Activated T-helper 2 cell treated with anti-CD3 and anti-CD28 coated beads, Interferon-gamma antibody, Interleukin-2, Interleukin-4, amounts not matched to agents 10 μg/mL and 5 μg/mL and 100 μg/mL, durations not matched to agents 14 hours and 24 hours and 36 hours (primary cell): ENCODE data around the gene RAET1G. TPM values are rescaled to one million over a fixed set of nuclear protein-coding genes. Genes with fewer than 3 reads are reported as not detected.
A peak's percentile ranks its signal among the peaks of the same experiment; 100 is the strongest.
"Not testable (repeated sequence)": the region's sequence is repeated elsewhere in the genome, so short reads cannot be mapped to it uniquely, and the experiment has no call there.

Source experiments
- DNase-seq: peaks from one replicate; pipeline ENCODE4 v3.0.0; 2021; ENCODE audit warnings: low spot score
- H3K27ac Mint-ChIP-seq: one replicate; pipeline ENCODE4 v1.8.0; 2021; ENCODE audit warnings: mixed read lengths
- H3K27me3 Mint-ChIP-seq: one replicate; pipeline ENCODE4 v1.8.0; 2021; ENCODE audit warnings: low read depth, mixed read lengths
- H3K36me3 Mint-ChIP-seq: one replicate; pipeline ENCODE4 v1.8.0; 2021; ENCODE audit warnings: low read depth, mixed read lengths
- H3K4me1 Mint-ChIP-seq: one replicate; pipeline ENCODE4 v1.8.0; 2021; ENCODE audit warnings: low read depth, mixed read lengths
- H3K4me3 Mint-ChIP-seq: one replicate; pipeline ENCODE4 v1.8.0; 2021; ENCODE audit warnings: low read depth, mild to moderate bottlenecking, moderate library complexity, mixed read lengths
- H3K9me3 Mint-ChIP-seq: one replicate; pipeline ENCODE4 v1.8.0; 2021; ENCODE audit warnings: mixed read lengths
- intact Hi-C: fragments of 100-400 bp; cut with micrococcal nuclease; formaldehyde crosslinking; loops from one replicate; pipeline ENCODE4 v1.15.1; 2023
- total RNA-seq: library from RNA; stranded (reverse); gene quantifications from 2 replicates; pipeline ENCODE4 v1.2.3, GENCODE V29; 2022

RAET1G gene
- total RNA-seq, 1 donor from 2014 or later: not detected

- Mint-ChIP-seq H3K27ac (no peak overlapping the region), H3K9me3 (no peaks in the 10 kb centered on the region), H3K4me3 (peak overlapping the region; percentile 65), H3K36me3 (no peaks in the 10 kb centered on the region), H3K27me3 (peaks cover 83% of the 10 kb centered on the region), H3K4me1 (peaks cover 34% of the 10 kb centered on the region)
- DNase-seq: peak; percentile 55
- intact Hi-C loops: loop anchor here (2.0 to 10.0 kb wide), 3 partner anchors 52 to 476 kb away; no protein-coding TSS in a partner anchor
Measured at GRCh38 chr6:149938571-149939355, 15.8 kb upstream of the RAET1G start.

GRCh38 chr6:149938013-149938570, 15.2 kb upstream of the RAET1G start:
- Mint-ChIP-seq H3K27me3 (peaks cover 84% of the 10 kb centered on the region), H3K4me1 (peaks cover 34% of the 10 kb centered on the region)
- H3K9me3 Mint-ChIP-seq, H3K36me3 Mint-ChIP-seq, H3K4me3 Mint-ChIP-seq, H3K27ac Mint-ChIP-seq, DNase-seq: not testable (repeated sequence)
- intact Hi-C loops: loop anchor here (2.0 to 10.0 kb wide), 3 partner anchors 53 to 477 kb away; no protein-coding TSS in a partner anchor

- Mint-ChIP-seq H3K36me3 (no peaks in the 10 kb centered on the region), H3K27ac (no peak overlapping the region), H3K4me3 (no peak overlapping the region), H3K4me1 (peaks cover 34% of the 10 kb centered on the region), H3K9me3 (no peaks in the 10 kb centered on the region), H3K27me3 (peaks cover 80% of the 10 kb centered on the region)
- no peak for DNase-seq
- intact Hi-C loops: loop anchor here (5.0 to 10.0 kb wide), 2 partner anchors 66 to 478 kb away; no protein-coding TSS in a partner anchor
Measured at GRCh38 chr6:149936743-149937142, 13.8 kb upstream of the RAET1G start.

GRCh38 chr6:149935668-149936067, 12.7 kb upstream of the RAET1G start:
- intact Hi-C loops: loop anchor here (5.0 to 10.0 kb wide), 2 partner anchors 67 to 479 kb away; no protein-coding TSS in a partner anchor

GRCh38 chr6:149935246-149935645, 12.3 kb upstream of the RAET1G start:
- H3K36me3 Mint-ChIP-seq: no peaks in the 10 kb centered on the region
- peaks cover 83% of the 10 kb centered on the region for H3K27me3 Mint-ChIP-seq
- intact Hi-C loops: loop anchor here (5.0 to 10.0 kb wide), 2 partner anchors 67 to 480 kb away; no protein-coding TSS in a partner anchor
- no peak overlapping the region for H3K4me3 Mint-ChIP-seq
- no peak for DNase-seq
- no peak overlapping the region for H3K27ac Mint-ChIP-seq
- H3K9me3 Mint-ChIP-seq: no peaks in the 10 kb centered on the region
- H3K4me1 Mint-ChIP-seq: peaks cover 26% of the 10 kb centered on the region

More at GRCh38 chr6:149935668-149936067, 12.7 kb upstream of the RAET1G start:
- no peak for DNase-seq
- H3K36me3 Mint-ChIP-seq: no peaks in the 10 kb centered on the region
- peaks cover 29% of the 10 kb centered on the region for H3K4me1 Mint-ChIP-seq
- H3K27ac Mint-ChIP-seq: no peak overlapping the region
- peaks cover 83% of the 10 kb centered on the region for H3K27me3 Mint-ChIP-seq
- H3K9me3 Mint-ChIP-seq: no peaks in the 10 kb centered on the region
- H3K4me3 Mint-ChIP-seq: no peak overlapping the region

- no peaks in the 10 kb centered on the region for H3K36me3 Mint-ChIP-seq
- H3K27me3 Mint-ChIP-seq: peaks cover 82% of the 10 kb centered on the region
- peak; percentile 60 for DNase-seq
- no peaks in the 10 kb centered on the region for H3K9me3 Mint-ChIP-seq
- intact Hi-C loops: loop anchor here (1.0 to 10.0 kb wide), 3 partner anchors 68 to 480 kb away; no protein-coding TSS in a partner anchor
- no peak overlapping the region for H3K27ac Mint-ChIP-seq
- H3K4me3 Mint-ChIP-seq: no peak overlapping the region
- peaks cover 21% of the 10 kb centered on the region for H3K4me1 Mint-ChIP-seq
Measured at GRCh38 chr6:149934249-149935156, 11.6 kb upstream of the RAET1G start.

- Mint-ChIP-seq H3K4me3 (no peak overlapping the region), H3K36me3 (no peaks in the 10 kb centered on the region), H3K4me1 (peaks cover 14% of the 10 kb centered on the region), H3K27ac (no peak overlapping the region), H3K27me3 (peaks cover 85% of the 10 kb centered on the region), H3K9me3 (no peaks in the 10 kb centered on the region)
- no peak for DNase-seq
- intact Hi-C loops: loop anchor here (10.0 kb wide), 1 partner anchor 481 kb away; no protein-coding TSS in a partner anchor
Measured at GRCh38 chr6:149933461-149933860, 10.5 kb upstream of the RAET1G start.

- no peak for DNase-seq
- Mint-ChIP-seq H3K36me3 (no peaks in the 10 kb centered on the region), H3K4me3 (no peak overlapping the region), H3K9me3 (no peaks in the 10 kb centered on the region), H3K27ac (no peak overlapping the region), H3K27me3 (peaks cover 87% of the 10 kb centered on the region), H3K4me1 (peaks cover 12% of the 10 kb centered on the region)
- intact Hi-C loops: loop anchor here (10.0 kb wide), 1 partner anchor 482 kb away; no protein-coding TSS in a partner anchor
Measured at GRCh38 chr6:149933036-149933435, 10.1 kb upstream of the RAET1G start.

- no peak for DNase-seq
- Mint-ChIP-seq H3K4me1 (peaks cover 12% of the 10 kb centered on the region), H3K27me3 (peaks cover 84% of the 10 kb centered on the region), H3K9me3 (no peaks in the 10 kb centered on the region), H3K4me3 (no peak overlapping the region), H3K36me3 (no peaks in the 10 kb centered on the region), H3K27ac (no peak overlapping the region)
- intact Hi-C loops: loop anchor here (10.0 kb wide), 1 partner anchor 483 kb away; no protein-coding TSS in a partner anchor
Measured at GRCh38 chr6:149931501-149931900, 8.6 kb upstream of the RAET1G start.

GRCh38 chr6:149929422-149929821, 6.5 kb upstream of the RAET1G start:
- Mint-ChIP-seq H3K36me3 (no peaks in the 10 kb centered on the region), H3K27ac (no peak overlapping the region), H3K4me3 (no peak overlapping the region), H3K4me1 (peaks cover 11% of the 10 kb centered on the region), H3K9me3 (no peaks in the 10 kb centered on the region), H3K27me3 (peaks cover 80% of the 10 kb centered on the region)
- intact Hi-C loops: loop anchor here (10.0 kb wide), 2 partner anchors 205 to 365 kb away; partner anchors contain the start of gene GINM1
- no peak for DNase-seq

- Mint-ChIP-seq H3K4me1 (peaks cover 16% of the 10 kb centered on the region), H3K27me3 (peaks cover 83% of the 10 kb centered on the region)
- H3K4me3 Mint-ChIP-seq, H3K27ac Mint-ChIP-seq, H3K36me3 Mint-ChIP-seq, H3K9me3 Mint-ChIP-seq, DNase-seq: not testable (repeated sequence)
- intact Hi-C loops: loop anchor here (10.0 kb wide), 2 partner anchors 202 to 362 kb away; partner anchors contain the start of gene GINM1
Measured at GRCh38 chr6:149927025-149927424, 4.1 kb upstream of the RAET1G start.
